GM12878 (cell line): ENCODE data around the gene CHTOP. TPM values are rescaled to one million over a fixed set of nuclear protein-coding genes. Genes with fewer than 3 reads are reported as not detected.

Experiments used
- ATAC-seq: fragments of 200-7000 bp; cut with Tn5 transposase; 3 replicates; pipeline ENCODE4 v1.9.1; 2020; ENCODE audit warnings: mild to moderate bottlenecking, moderate library complexity
- BruUV-seq: library from RNA; stranded (reverse); fragments of 400-500 nt; replicated peaks from 2 replicates; lab custom pipeline; 2021; lab: Mats Ljungman, UMichigan
- CTCF ChIA-PET: fragments of 300-600 bp; sonication (Branson Sonifier 250); formaldehyde crosslinking; extraction: SDS; loops from one replicate; lab custom pipeline; 2021; ENCODE audit warnings: inconsistent platforms; lab: Yijun Ruan, JAX
- POLR2A ChIA-PET: fragments of 350-600 bp; formaldehyde crosslinking; extraction: SDS; loops from one replicate; lab custom pipeline; 2021; ENCODE audit warnings: inconsistent platforms; lab: Charles Lee
- RAD21 ChIA-PET: fragments of 300-600 bp; sonication (Branson Sonifier 250); formaldehyde crosslinking; loops from one replicate; lab custom pipeline; 2023; ENCODE audit warnings: antibody characterized with exemption; ENCODE audit not compliant: unreplicated experiment; lab: Charles Lee
- SMC1A ChIA-PET: fragments of 300-600 bp; sonication (Branson Sonifier 250); formaldehyde crosslinking; loops from one replicate; lab custom pipeline; 2023; ENCODE audit not compliant: unreplicated experiment, uncharacterized antibody; lab: Charles Lee
- DNase-seq: peaks from one replicate; pipeline ENCODE4 v3.0.0-alpha.2; 2011; ENCODE audit warnings: low read depth, low spot score
- FAIRE-seq: peaks from 3 replicates; lab custom pipeline; 2011; peaks lifted over from hg19 to GRCh38; lab: Jason Lieb, UNC
- H2AFZ ChIP-seq: 2 replicates; pipeline ENCODE4 v1.6.0; 2011; ENCODE audit warnings: low read depth, low read length, control low read depth; ENCODE audit not compliant: control insufficient read depth
- H3K27ac ChIP-seq: 2 replicates; pipeline ENCODE4 v1.5.1; 2011; ENCODE audit warnings: control low read depth; ENCODE audit not compliant: control insufficient read depth, insufficient read depth
- H3K27me3 ChIP-seq, 2 experiments: replicated peaks in 1 of 2; 2 replicates each; pipeline versions ENCODE4 v1.6.0 to v1.6.1; 2011; ENCODE audit warnings: low read length in 1 of 2; ENCODE audit not compliant: control insufficient read depth in 2 of 2, insufficient read depth in 2 of 2
- H3K36me3 ChIP-seq, 2 experiments: 2 replicates each; pipeline ENCODE4 v1.5.1; 2011; ENCODE audit warnings: low read length in 1 of 2; ENCODE audit not compliant: control insufficient read depth in 2 of 2, insufficient read depth in 2 of 2
- H3K4me1 ChIP-seq: 2 replicates; pipeline ENCODE4 v1.6.1; 2011; ENCODE audit warnings: mild to moderate bottlenecking, low read length, moderate library complexity, mixed read lengths; ENCODE audit not compliant: control insufficient read depth, insufficient read depth
- H3K4me2 ChIP-seq: 2 replicates; pipeline ENCODE4 v1.6.0; 2011; ENCODE audit warnings: control low read depth; ENCODE audit not compliant: control insufficient read depth, insufficient read depth
- H3K4me3 ChIP-seq: fragments of 200-600 bp; sonication (generic); 2 replicates; pipeline ENCODE4 v1.5.1; 2016
- H3K79me2 ChIP-seq: 2 replicates; pipeline ENCODE4 v1.6.0; 2011; ENCODE audit warnings: low read length; ENCODE audit not compliant: control insufficient read depth, insufficient read depth
- H3K9ac ChIP-seq: 2 replicates; pipeline ENCODE4 v1.8.0; 2011; ENCODE audit warnings: low read length, control low read depth, mixed read lengths; ENCODE audit not compliant: control insufficient read depth, insufficient read depth
- H3K9me3 ChIP-seq: replicated peaks from 3 replicates; pipeline ENCODE4 v1.5.1; 2011; ENCODE audit warnings: mild to moderate bottlenecking, low read length; ENCODE audit not compliant: control insufficient read depth, insufficient read depth
- H4K20me1 ChIP-seq: 2 replicates; pipeline ENCODE4 v1.6.0; 2011; ENCODE audit not compliant: control insufficient read depth, insufficient read depth
- FOS ChIP-seq: IDR thresholded peaks from 3 replicates; pipeline ENCODE4 v1.6.1; 2011; ENCODE audit warnings: borderline replicate concordance; ENCODE audit not compliant: insufficient read length; ENCODE audit errors: extremely low read depth
- HDGF ChIP-seq: fragments of 450-650 bp; IDR thresholded peaks from 2 replicates; pipeline ENCODE4 v1.6.1; 2016; ENCODE audit warnings: antibody characterized with exemption
- POLR2A ChIP-seq: IDR thresholded peaks from 2 replicates; pipeline ENCODE4 v1.6.1; 2011; ENCODE audit warnings: low read depth, mild to moderate bottlenecking, low read length
- WGBS: methylation state at CpG from one replicate; pipeline ENCODE4 v1.1.6; 2016; ENCODE audit warnings: low lambda C conversion rate; ENCODE audit not compliant: insufficient replicate concordance, insufficient coverage; ENCODE audit errors: missing lambda C conversion rate; 5-methylcytosine and 5-hydroxymethylcytosine counted together
- in situ Hi-C: fragments of 300-500 bp; cut with MboI; formaldehyde crosslinking; loops from 9 replicates; pipeline ENCODE4 v1.14.3; 2018; ENCODE audit warnings: mixed read lengths
- intact Hi-C: fragments of 100-400 bp; cut with micrococcal nuclease; formaldehyde crosslinking; loops from one replicate; pipeline ENCODE4 v1.14.2; 2022; ENCODE audit not compliant: unreplicated experiment
- polyA plus RNA-seq, 11 experiments: library from polyadenylated mRNA; depleted of rRNA in 4 of 11; unstranded in 6 of 11; stranded (reverse) in 5 of 11; fragments of >200 nt; fragmentation: Nextera tagmentation in 4 of 11; fragmentation: Illumina TruSeq in 1 of 11; extraction: Ambion mirVana in 4 of 11; extraction: Trizol in 1 of 11; gene quantifications; 1 replicate in 1 of 11; 2 replicates in 10 of 11; pipeline versions ENCODE4 v1.2.1 to v1.2.3, GENCODE V29; 2011 to 2016; ENCODE audit warnings: inconsistent platforms in 2 of 11, missing spikeins in 2 of 11, low read depth in 1 of 11
- total RNA-seq, 4 experiments: library from RNA; depleted of rRNA in 3 of 4; stranded (reverse); fragments of >200 nt in 3 of 4; fragmentation: Illumina TruSeq in 1 of 4; extraction: Trizol in 1 of 4; gene quantifications; 2 replicates each; pipeline versions ENCODE4 v1.2.1 to v1.2.3, GENCODE V29; 2013 to 2021

The CHTOP gene
- total and polyA plus RNA-seq, 10 of the 15 experiments (the other 5 are each of a cell fraction or from before 2014, with no cell fraction given) = 8.4 to 93.8 (median 52.3) TPM

- RAD21 ChIA-PET = no interaction called here
- H3K4me1 ChIP-seq = no peaks in the 10 kb centered on the region
- TF ChIP-seq POLR2A = peak; percentile 49; the same call in 1 of the 2 replicates
- no peak for TF ChIP-seq HDGF
- TF ChIP-seq, all 136 proteins: peak for 1
- SMC1A ChIA-PET = interaction anchor here (1.0 kb wide), 1 partner anchor 14 kb away, joined by 4 read pairs; no protein-coding TSS in a partner anchor
- BruUV-seq = no TSS peak
- Histone ChIP-seq H3K27me3 (no peaks in the 10 kb centered on the region), H3K79me2 (no peaks in the 10 kb centered on the region), H3K4me2 (no peak overlapping the region), H4K20me1 (no peaks in the 10 kb centered on the region), H2AFZ (no peak overlapping the region), H3K27ac (no peak overlapping the region), H3K9me3 (no peaks in the 10 kb centered on the region), H3K36me3 (peaks cover 10 to 19% of the 10 kb centered on the region in 2 experiments), H3K4me3 (no peak overlapping the region), H3K9ac (no peak overlapping the region)
- in situ Hi-C loops (no loop called here), intact Hi-C loops (no loop called here)
- DNase-seq (no peak), FAIRE-seq (no peak), ATAC-seq (peak; percentile 30)
- POLR2A ChIA-PET = interaction anchor here (1.7 kb wide), 1 partner anchor 11 kb away, joined by 6 read pairs; no protein-coding TSS in a partner anchor
- WGBS = 72% methylated on average over 3 of the region's 3 CpGs
- CTCF ChIA-PET = no interaction called here
These were observed 15.4 kb downstream of the CHTOP start for GRCh38 chr1:153649137-153649862.

GRCh38 chr1:153649863-153650235, 16.0 kb downstream of the CHTOP start:
- no peak overlapping the region for H3K9ac ChIP-seq

More at GRCh38 chr1:153649863-153650235, 16.0 kb downstream of the CHTOP start:
- 69% methylated on average over 2 of the region's 2 CpGs for whole genome bisulfite sequencing
- Histone ChIP-seq H3K4me1 (no peaks in the 10 kb centered on the region), H3K4me2 (no peak overlapping the region), H3K9me3 (no peaks in the 10 kb centered on the region), H3K27me3 (no peaks in the 10 kb centered on the region), H3K79me2 (no peaks in the 10 kb centered on the region), H3K36me3 (peaks cover 10 to 17% of the 10 kb centered on the region in 2 experiments), H3K4me3 (no peak overlapping the region), H3K27ac (no peak overlapping the region), H2AFZ (no peak overlapping the region), H4K20me1 (no peaks in the 10 kb centered on the region)
- BruUV-seq = no TSS peak
- FAIRE-seq (no peak), DNase-seq (no peak), ATAC-seq (peak; percentile 27; the same call in 2 of the 3 replicates)
- ChIA-PET SMC1A (no interaction called here), RAD21 (no interaction called here), CTCF (no interaction called here), POLR2A (interaction anchor here (0.5 to 1.7 kb wide), 2 partner anchors 12 to 25 kb away, joined by 6 to 7 read pairs; no protein-coding TSS in a partner anchor)
- TF ChIP-seq FOS = no peak
- TF ChIP-seq POLR2A = peak; percentile 66; the same call in 1 of the 2 replicates
- in situ Hi-C loops (no loop called here), intact Hi-C loops (no loop called here)
